ENCODE measurements around the gene CYP4F22. TPM values are rescaled to one million over a fixed set of nuclear protein-coding genes. Genes with fewer than 3 reads are reported as not detected.

The CYP4F22 gene
- total and polyA plus RNA-seq, 2 donors from 2014 or later, result 0.09 TPM; not detected in 1

- FAIRE-seq (no peak), DNase-seq (no peak)
- no peaks in the 10 kb centered on the region for H3K9me3 ChIP-seq (ENCODE audit: control insufficient read depth in 2 of 3, insufficient read depth in 1 of 3, low read length in 3 of 3)
- H3K4me3 ChIP-seq (ENCODE audit: low read length in 3 of 3), result no peak overlapping the region
- no peak overlapping the region for H3K27ac ChIP-seq (ENCODE audit: low read depth in 2 of 2, low read length in 2 of 2)
- no peaks in the 10 kb centered on the region for H3K27me3 ChIP-seq (ENCODE audit: control insufficient read depth, insufficient read depth, low read length)
- intact Hi-C loops (cut with DNase I), result no loop called here
- H3K4me1 ChIP-seq (ENCODE audit: control insufficient read depth in 2 of 3, insufficient read depth in 2 of 3, low read depth in 1 of 3, low read length in 3 of 3), result no peaks in the 10 kb centered on the region
- H3K36me3 ChIP-seq (ENCODE audit: control insufficient read depth in 2 of 3, insufficient read depth in 3 of 3, low read length in 3 of 3), result no peaks in the 10 kb centered on the region
- no peak overlapping the region for H3K9ac ChIP-seq (ENCODE audit: low read length in 3 of 3)
- TF ChIP-seq CTCF (IDR thresholded peaks at IDR 0.05; ENCODE audit: borderline replicate concordance, extremely low read depth, insufficient read depth), result no peak
These were observed 33.2 kb upstream of the CYP4F22 start for GRCh38 chr19:15475169-15475568.

- no peak overlapping the region for H3K9ac ChIP-seq (ENCODE audit: low read length in 3 of 3)
- H3K27ac ChIP-seq (ENCODE audit: low read depth in 2 of 2, low read length in 2 of 2), result no peak overlapping the region
- H3K9me3 ChIP-seq (ENCODE audit: control insufficient read depth in 2 of 3, insufficient read depth in 1 of 3, low read length in 3 of 3), result no peaks in the 10 kb centered on the region
- H3K4me1 ChIP-seq (ENCODE audit: control insufficient read depth in 2 of 3, insufficient read depth in 2 of 3, low read depth in 1 of 3, low read length in 3 of 3), result no peaks in the 10 kb centered on the region
- no peak for FAIRE-seq
- no peaks in the 10 kb centered on the region for H3K36me3 ChIP-seq (ENCODE audit: control insufficient read depth in 2 of 3, insufficient read depth in 3 of 3, low read length in 3 of 3)
- no peak overlapping the region for H3K4me3 ChIP-seq (ENCODE audit: low read length in 3 of 3)
- TF ChIP-seq CTCF (IDR thresholded peaks at IDR 0.05; ENCODE audit: borderline replicate concordance, extremely low read depth, insufficient read depth), result no peak
- H3K27me3 ChIP-seq (ENCODE audit: control insufficient read depth, insufficient read depth, low read length), result no peaks in the 10 kb centered on the region
- intact Hi-C loops (cut with DNase I), result no loop called here
- no peak for DNase-seq
These were observed 32.7 kb upstream of the CYP4F22 start for GRCh38 chr19:15475611-15476010.

GRCh38 chr19:15476325-15476724 lies 32.0 kb upstream of the CYP4F22 start:
- H3K9me3 ChIP-seq (ENCODE audit: control insufficient read depth in 2 of 3, insufficient read depth in 1 of 3, low read length in 3 of 3), result no peaks in the 10 kb centered on the region
- H3K27ac ChIP-seq (ENCODE audit: low read depth in 2 of 2, low read length in 2 of 2), result no peak overlapping the region
- H3K9ac ChIP-seq (ENCODE audit: low read length in 3 of 3), result no peak overlapping the region
- H3K4me1 ChIP-seq (ENCODE audit: control insufficient read depth in 2 of 3, insufficient read depth in 2 of 3, low read depth in 1 of 3, low read length in 3 of 3), result no peaks in the 10 kb centered on the region
- intact Hi-C loops (cut with DNase I), result no loop called here
- H3K27me3 ChIP-seq (ENCODE audit: control insufficient read depth, insufficient read depth, low read length), result no peaks in the 10 kb centered on the region
- no peak overlapping the region for H3K4me3 ChIP-seq (ENCODE audit: low read length in 3 of 3)
- H3K36me3 ChIP-seq (ENCODE audit: control insufficient read depth in 2 of 3, insufficient read depth in 3 of 3, low read length in 3 of 3), result no peaks in the 10 kb centered on the region
- peak in 1 of 5 donors; percentile 38 for DNase-seq
- FAIRE-seq, result no peak
- no peak for TF ChIP-seq CTCF (IDR thresholded peaks at IDR 0.05; ENCODE audit: borderline replicate concordance, extremely low read depth, insufficient read depth)
